ENCODE results near the gene RANBP17.
"Not testable (repeated sequence)": the region's sequence is repeated elsewhere in the genome, so short reads cannot be mapped to it uniquely, and the experiment has no call there.

RANBP17 gene

GRCh38 chr5:170960567-170960966, 98.7 kb downstream of the RANBP17 start:
- DNase-seq = no peak

- no peak for DNase-seq
These were observed 101.7 kb downstream of the RANBP17 start for GRCh38 chr5:170963521-170963920.

- DNase-seq = no peak
These were observed 112.6 kb downstream of the RANBP17 start for GRCh38 chr5:170974461-170974860.

DNA sequence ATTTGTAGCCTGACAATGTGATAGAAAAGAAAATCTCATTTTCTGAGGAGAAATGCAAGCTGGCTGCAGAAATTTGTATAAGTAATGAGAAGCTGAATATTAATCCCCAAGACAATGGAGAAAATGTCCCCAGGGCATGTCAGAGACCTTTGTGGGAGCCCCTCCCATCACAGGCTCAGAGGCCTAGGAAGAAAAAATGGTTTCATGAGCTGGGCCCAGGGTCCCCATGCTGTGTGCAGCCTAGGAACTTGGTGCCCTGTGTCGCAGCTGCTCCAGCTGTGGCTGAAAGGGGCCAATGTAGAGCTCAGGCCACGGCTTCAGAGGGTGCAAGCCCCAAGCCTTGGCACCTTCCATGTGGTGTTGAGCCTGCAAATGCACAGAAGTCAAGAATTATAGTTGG, 118.4 kb downstream of the RANBP17 start:
- DNase-seq = not testable (repeated sequence)

DNA sequence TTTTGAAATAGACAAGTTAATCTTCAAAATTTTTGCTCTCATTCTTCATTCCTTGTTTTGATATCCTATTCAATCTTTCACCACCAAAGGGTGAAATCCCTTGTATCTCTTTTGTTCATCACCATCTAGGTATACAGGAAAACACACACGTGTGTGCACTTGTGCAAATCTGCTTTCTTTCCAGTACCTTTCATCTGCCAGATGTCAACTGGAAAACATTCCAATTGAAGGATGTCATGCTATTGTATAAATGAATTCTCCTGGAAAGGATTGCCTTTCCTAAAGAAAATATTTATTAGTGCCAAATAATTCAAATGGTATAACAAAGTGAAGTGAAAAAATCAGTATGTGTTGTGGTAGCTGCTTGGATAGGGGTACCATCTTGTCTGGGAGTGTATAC, 123.7 kb downstream of the RANBP17 start:
- no peak for DNase-seq

- DNase-seq = no peak
These were observed 124.8 kb downstream of the RANBP17 start for GRCh38 chr5:170986598-170986997.

DNA sequence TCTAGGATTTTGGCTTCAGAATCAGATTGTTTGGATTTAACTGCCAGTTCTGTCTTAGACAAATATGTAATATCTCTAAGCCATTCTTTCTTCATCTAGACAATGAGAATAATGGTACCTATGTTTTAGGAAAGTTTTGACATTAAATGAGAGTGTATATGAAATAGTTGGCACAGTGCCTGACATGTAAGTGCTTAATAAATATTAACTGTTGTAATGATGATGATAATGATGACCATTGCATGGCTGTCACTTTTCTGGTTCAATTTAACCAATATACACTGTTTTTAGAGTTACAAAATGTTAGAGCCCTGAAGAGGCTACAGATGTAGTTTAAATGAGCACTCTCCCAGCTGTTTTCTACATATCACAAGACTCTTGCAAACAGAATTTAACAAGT, 131.7 kb downstream of the RANBP17 start:
- no peak for DNase-seq

GRCh38 chr5:171010086-171010485, 148.3 kb downstream of the RANBP17 start:
- no peak for DNase-seq

DNA sequence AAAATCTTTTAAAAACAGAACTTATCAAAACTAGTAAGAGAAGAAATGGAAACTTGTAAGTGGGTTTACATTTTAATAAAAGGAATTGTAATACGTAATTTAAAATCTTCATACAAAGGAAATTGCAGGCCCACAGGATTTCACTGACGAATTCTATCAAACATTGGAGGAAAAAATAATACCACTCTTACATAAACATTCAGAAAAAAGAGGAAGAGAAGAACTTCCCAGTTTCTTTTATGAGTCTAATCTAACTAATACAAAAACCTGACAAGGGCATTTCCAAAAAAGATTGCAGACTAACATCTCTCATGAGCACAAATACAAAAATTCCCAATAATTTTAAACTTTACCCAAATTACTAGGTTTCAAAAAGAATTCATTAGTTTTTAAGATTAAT, 149.0 kb downstream of the RANBP17 start:
- no peak for DNase-seq

- no peak for DNase-seq
These were observed 161.7 kb downstream of the RANBP17 start for GRCh38 chr5:171023508-171023907.

DNA sequence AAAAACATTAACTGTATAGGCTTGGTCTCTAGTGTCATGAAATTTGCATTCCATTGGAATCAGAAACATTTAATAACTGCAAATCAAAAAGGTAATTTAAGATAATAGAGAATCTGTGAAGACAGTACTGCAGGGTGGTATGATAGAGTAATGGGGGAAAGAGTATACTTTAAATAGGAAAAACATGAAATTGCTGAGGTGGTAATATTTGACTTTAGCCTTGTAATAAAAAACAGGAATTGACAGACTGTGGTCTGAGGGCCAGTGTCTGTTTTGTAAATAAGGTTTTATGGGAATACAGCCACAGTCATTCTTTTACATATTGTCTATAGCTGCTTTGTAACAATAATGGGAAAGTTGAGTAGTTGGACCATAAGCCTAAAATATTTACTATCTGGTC, 162.3 kb downstream of the RANBP17 start:
- no peak for DNase-seq

DNA sequence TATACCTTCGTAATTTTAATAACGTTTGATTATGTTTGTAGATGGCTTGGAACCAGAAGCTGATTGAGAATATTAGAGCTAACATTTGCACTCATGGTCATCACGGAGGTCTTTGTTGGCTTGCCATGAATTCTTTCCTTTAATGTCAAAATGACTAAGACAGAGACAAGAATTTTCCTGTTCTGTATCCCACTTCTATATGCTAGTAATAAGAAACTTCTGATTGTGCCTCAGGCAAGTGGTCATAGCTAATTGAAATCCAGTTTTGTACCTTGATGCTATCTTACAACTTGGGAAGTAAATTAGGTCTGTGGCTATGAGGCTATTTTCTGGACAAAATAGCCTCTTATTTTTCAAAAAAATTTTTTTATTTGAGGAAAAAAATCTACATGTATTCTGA, 167.6 kb downstream of the RANBP17 start:
- DNase-seq = no peak

DNA sequence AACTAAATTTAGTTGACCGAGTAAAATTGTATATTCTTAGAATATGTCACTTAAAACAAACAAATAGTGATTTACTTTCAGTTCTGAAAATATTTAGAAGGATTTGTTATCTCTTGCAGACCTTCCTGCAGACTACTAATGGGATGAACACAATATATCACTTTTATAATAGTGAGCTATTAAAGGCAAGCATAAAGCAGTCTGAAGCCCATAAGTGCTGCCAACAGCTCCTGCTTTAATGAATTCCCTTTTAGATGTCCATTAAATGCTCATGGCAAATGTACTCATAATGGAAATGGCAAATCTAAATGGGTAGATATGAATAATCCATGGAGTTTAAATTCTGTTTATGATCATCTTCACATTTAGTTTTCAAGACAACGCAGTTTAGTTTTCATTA, 170.2 kb downstream of the RANBP17 start:
- no peak for DNase-seq

DNA sequence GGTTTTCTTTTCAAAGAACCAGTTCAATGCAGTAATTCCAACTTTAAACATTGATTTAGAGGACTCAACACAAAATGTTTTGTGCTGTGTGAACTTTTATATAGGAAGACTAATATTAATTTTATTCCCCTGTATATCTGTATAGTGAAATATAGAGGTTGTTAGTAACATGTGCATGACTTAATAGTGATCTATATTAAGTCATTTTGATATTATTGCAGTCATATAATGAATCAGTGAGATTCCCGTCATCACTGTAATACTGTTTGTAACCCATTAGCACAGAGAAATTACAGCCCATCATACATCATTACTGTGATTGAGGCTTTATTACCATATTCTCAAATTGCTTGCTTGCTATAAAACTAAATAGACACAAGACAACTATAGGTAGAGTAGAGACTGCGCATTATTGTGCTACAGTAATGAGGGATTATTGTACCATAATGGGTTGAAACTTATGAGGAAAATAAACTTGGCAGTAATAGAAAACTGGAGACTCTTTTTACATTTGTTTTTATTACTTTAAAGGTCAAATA, 170.7 kb downstream of the RANBP17 start:
- no peak for DNase-seq

DNA sequence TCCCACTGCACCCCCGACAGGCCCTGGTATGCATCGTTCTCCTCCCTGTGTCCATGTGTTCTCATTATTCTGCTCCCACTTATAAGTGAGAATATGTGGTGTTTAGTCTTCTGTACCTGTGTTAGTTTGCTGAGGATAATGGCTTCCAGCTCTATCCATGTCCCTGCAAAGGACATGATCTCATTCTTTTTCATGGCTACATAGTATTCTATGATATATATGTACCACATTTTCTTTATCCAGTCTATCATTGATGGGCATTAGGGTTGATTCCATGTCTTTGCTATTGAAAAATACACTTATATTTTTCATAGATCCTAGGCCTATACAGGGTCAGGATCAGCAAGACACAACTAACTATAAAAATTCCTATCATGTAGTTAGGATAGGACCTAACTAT, 180.1 kb downstream of the RANBP17 start:
- not testable (repeated sequence) for DNase-seq

DNA sequence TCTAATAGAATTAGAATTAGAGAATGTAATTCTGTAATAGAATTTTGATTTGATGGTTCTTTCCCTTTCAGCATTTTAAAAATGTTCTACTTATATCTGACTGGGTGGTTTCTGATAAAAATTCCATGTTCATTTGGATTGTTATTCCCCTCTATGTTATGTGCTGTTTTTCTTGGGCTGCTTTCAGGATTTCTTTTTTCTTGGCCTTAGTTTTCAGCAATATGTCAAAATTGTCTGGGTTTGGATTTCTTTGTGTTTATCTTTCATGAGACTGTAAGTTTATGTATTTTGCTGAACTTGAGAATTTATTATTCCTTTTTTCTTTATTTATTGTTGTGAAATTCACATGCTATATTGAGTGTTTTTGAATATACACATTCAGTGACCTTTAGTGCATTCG, 189.1 kb downstream of the RANBP17 start:
- no peak for DNase-seq

DNA sequence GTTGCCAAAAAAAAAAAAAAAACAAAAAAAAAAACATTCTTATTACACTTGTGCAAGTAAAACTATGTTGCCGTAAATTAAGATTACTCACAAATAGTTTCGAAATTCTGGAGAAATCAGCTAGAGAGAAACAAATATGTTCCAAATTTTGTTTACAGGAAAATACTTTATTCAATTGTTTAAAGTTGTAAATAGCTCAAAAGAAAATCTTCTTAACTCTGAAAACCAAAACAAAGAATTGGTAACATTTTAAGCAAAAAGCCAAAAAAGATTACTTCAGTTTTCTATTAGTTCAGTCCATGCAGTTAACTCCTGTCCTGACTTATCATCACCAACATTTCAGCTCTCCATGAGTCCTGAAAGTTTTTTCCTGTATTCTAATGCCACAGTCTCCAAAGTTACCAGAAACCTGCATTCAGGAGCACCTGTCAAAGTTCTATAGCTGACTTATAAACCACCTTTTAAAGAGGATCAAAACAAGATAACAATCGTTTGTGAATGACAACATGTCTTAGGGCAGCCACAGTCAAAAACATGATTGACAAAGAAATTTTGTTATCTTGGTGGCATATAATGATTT, 194.1 kb downstream of the RANBP17 start:
- no peak for DNase-seq

DNA sequence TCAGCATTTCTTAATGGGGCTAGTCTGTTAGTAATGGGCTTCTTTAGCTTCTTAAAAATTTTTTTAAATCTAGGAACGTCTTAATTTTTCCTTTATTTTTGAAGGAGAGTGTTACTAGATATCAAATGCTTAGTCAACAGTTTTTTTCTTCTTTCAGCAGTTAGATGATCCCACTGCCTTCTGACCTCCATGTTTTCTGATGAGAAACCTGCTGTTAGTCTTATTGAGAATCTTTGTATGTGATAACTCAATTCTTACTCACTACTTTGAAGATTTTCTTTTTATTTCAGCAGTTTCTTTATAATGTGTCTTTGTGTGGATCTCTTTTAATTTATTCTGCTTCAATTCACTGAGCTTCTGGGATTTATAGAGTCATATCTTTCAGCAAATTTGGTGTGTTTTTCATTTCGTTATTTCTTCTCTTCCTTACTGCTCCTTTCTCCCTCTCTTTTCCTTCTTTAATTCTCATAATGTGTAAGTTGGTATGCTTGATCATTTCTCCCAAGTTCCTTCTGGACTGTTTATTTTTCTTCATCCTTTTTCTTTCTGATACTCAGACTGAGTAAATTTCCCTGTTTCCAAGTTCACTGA, 205.8 kb downstream of the RANBP17 start:
- no peak for DNase-seq

DNA sequence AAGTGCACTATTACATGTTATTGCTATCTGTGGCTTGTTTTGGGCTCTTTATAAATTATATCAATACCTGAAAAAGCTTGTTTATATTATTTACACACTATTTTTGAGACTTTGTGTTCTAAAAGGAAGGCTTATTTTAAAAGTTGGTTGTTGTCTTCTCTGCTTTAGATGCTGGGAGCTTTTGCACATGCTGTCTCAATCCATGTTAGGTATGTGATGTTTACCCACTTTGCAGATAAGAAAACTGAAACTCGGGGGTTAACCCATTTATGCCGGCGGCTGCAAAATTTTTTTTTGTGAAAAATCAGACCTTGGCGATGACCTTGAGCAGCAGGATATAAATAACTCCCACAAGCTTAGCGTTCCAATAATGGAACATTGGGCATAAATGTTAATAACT, 212.9 kb downstream of the RANBP17 start:
- no peak for DNase-seq

DNA sequence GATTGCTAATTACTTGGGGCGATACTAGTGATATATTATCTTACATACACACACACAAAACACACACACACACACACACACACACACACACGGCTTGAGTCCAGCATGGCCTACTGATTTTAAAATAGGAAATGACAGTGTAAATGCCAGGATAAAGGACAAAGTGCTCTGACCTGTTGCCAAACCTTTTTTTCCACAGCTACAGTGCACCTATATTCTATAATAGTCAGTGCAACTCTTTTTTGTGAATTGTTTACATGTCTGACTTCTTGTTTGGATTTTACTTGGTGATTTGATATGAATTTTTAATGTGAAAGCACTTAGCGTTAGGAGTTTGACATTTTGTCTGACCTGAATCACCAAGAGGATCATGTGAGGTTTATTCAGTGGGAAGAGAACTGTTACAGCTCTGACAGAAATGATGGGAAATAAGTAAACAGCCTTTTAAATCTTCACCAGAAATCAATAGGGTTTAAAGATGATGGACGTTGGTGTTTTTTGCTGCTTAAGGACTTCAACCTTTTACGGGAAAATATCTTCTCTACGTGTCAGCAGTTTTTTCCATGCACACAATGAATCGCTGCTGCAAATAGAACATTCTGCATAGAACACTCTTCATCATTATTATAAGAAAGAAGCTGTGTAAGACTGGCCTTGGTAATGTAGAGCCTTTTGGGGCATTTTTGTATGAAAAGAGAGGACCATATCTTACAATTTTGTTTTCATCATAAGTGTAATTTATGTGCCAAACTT, 218.5 kb downstream of the RANBP17 start:
- DNase-seq = no peak

GRCh38 chr5:171081319-171081718, 219.5 kb downstream of the RANBP17 start:
- no peak for DNase-seq

GRCh38 chr5:171092194-171092593, 230.4 kb downstream of the RANBP17 start:
- DNase-seq = no peak

GRCh38 chr5:171093598-171093997, 231.8 kb downstream of the RANBP17 start:
- no peak for DNase-seq

GRCh38 chr5:171094356-171094755, 232.5 kb downstream of the RANBP17 start:
- DNase-seq = no peak
